ENCODE data around the gene RGL2. TPM values are rescaled to one million over a fixed set of nuclear protein-coding genes. Genes with fewer than 3 reads are reported as not detected.
A peak's percentile ranks its signal among the peaks of the same experiment; 100 is the strongest.
"Not testable (repeated sequence)": the region's sequence is repeated elsewhere in the genome, so short reads cannot be mapped to it uniquely, and the experiment has no call there.

RGL2 gene
- total RNA-seq, 1 donor from 2014 or later, result 13.7 TPM

DNA sequence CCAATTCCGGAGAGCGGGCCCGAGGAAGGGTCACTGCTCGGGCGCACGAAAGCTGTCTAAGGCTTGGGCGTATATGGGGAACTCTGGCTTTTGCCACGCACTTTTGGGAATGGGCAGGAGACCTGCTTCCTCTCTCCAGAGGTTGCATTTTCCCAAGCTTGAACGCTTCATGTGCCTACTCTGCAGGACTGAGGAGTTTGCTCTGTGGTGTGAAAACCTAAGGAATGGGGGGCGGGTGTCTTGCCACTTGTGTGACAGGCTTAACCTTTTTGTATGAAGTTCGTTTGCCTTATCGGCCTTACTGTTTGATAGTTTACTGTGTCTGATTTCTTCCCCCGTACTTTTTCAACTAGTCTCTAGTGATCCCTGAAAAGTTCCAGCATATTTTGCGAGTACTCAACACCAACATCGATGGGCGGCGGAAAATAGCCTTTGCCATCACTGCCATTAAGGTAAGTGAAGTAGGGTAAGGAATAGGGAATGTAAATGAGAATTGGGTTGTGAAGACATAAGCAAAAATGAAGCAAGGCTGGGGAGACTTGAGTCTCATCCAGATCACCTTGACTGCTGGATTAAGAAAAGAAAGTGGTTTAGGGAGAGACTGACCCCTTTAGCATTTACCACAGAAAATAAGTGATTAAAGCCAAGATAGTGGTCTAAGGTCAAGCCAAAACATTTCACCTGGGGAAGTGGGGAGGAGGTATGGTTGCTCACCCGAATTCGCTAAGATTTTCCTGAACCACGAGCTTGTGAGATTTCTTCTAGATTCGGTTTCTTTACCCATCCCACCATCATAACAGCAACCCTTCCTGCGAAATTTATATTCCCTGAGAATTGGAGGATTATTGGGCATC lies 26.2 kb downstream of the RGL2 start:
- no peak for DNase-seq

GRCh38 chr6:33271468-33272274 lies 27.1 kb downstream of the RGL2 start, which contains the start of the genes RPS18 and VPS52:
TSS of gene RPS18 (plus strand) at chr6:33272075. CDS start at chr6:33272120, 45 bp downstream.
TSS of gene VPS52 (minus strand) at chr6:33271876. CDS start at chr6:33271675, 201 bp downstream.
- peak; percentile 87 for DNase-seq

DNA sequence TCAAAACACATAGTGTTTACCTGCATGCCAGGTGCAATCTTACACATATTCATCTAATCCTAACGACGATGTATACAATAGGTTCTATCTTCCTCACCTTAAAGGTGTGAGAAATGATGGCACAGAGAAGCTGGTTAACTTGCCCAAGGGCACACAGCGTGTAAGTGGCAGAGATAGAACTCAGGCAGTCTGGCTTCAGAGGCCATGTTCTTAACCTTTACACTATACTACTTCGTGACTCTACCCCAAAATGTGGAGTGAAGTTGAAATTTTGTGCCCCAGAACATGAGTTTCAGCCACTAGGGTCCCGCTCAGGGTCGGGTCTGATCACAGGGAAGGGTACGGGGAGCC lies 27.6 kb downstream of the RGL2 start:
- no peak for DNase-seq

GRCh38 chr6:33264015-33264414 lies 34.7 kb downstream of the RGL2 start:
- DNase-seq, result no peak

DNA sequence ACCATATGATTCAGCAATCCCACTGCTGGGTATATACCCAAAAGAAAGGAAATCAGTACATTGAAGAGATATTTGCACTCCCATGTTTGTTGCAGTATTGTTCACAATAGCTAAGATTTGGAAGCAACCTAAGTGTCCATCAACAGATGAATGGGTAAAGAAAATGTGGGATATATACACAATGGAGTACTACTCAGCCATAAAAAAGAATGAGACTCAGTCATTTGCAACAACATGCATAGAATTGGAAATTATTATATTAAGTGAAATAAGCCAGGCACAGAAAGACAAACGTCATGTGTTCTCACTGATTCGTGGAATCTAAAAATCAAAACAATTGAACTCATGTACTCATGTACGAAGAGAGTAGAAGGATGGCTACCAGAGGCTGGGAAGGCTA lies 36.3 kb downstream of the RGL2 start:
- not testable (repeated sequence) for DNase-seq

- DNase-seq, result no peak
These were observed 39.7 kb downstream of the RGL2 start for GRCh38 chr6:33259032-33259431.

DNA sequence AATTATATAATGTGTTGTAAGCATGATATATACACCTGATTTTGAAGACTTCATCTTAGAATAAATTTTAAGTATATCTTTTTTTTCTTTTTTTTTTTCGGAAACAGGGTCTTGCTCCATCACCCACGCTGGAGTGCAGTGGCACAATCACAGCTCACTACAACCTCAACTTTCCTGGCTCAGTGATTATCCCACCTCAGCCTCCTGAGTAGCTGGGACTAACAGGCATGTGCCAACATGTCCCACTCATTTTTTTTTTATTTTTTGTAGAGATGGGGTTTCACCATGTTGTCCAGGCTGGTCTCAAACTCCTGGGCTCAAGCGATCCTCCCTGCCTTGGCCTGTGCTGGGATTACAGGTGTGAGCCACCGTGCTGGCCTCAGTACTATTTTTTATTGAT lies 44.2 kb downstream of the RGL2 start:
- DNase-seq, result no peak

GRCh38 chr6:33252759-33253158 lies 46.0 kb downstream of the RGL2 start:
- no peak for DNase-seq

GRCh38 chr6:33251395-33252012 lies 47.2 kb downstream of the RGL2 start:
- no peak for DNase-seq

- no peak for DNase-seq
These were observed 48.0 kb downstream of the RGL2 start for GRCh38 chr6:33250731-33251130.

- DNase-seq, result no peak
These were observed 48.8 kb downstream of the RGL2 start for GRCh38 chr6:33249732-33250630.

DNA sequence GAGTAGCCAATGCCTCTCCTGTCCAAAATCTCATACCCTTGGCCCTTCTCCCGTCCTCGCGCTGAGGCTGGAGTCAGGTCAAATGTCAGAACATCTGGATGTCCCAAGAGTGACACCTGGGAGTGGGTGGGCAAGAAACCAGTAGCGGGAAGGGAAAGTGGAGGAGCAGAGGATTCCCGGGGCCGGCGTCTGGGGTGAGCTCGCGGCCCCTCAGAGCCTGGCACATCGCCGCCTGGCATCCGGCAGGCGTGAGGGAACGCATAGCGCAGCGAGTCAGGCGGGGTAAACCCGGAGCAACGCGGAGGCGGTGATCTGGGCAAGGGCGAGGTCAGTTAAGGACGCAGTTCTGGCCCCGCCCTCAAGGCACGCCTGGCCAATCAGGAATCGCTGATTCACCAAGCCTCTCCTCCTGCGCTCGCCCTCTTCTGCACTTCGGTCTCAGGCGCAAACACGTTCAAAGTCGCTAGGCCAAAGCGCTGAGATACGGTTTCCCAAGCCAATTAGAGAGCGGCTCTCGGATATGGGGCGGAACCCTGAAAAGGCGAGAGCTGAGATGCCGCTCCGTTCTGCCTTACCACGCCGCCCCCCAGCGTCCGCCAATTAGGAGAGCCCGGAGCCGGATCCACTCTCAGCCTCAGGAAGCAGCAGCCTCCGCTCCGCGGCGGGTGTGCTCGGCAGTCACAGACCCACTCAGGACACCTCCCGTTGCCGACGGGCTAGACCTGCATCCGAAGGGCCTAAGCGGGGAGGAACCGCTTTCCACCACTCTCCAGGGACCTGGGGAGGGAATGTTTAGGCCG lies 49.6 kb downstream of the RGL2 start:
- peak; percentile 98 for DNase-seq

DNA sequence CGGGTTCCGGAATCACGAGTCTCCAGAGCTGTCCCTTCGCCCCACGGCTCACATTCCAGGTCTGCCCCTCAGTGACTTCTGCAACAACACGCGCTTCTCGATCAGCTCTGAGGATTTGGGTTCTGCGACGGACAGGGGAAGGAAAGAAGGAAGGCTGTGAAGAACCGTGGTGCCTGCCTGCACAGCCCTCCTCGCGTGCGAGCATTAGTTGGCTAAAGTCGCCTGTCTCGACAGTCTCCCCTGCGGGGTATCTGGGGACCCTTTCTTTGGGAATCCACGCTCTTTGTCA lies 50.2 kb downstream of the RGL2 start:
- no peak for DNase-seq

DNA sequence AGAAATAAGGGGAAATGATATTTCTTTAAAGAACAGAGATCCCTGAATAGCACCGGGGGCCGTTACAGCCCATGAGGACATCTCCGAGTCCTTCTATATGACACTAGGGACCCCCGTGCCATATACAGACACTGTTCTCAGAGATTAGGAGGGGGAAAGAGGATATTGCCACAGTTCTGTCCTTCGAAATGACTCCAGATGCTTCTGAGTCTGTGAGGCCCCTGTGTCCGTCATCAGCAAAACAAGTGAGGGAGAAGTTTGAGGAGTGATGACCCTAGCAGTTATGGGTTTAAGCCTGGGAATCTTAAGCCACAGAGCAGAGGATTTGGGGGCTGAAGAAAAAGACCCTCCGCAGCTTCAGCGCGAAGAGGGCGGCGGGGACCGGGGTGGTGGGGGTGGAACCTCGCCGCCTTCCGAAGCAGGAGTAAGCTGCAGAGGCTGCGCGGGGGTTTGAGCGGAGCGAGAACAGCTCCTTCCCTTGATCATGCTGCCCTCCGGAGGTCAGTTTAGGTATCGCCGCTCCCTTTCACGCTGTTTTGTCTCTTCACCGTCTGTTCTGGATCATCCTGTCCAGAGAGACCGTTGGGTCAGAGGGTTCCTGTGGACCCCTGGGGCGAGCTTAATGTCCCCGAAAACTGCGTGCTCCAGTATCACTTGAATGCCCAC lies 50.6 kb downstream of the RGL2 start:
- peak; percentile 70 for DNase-seq

DNA sequence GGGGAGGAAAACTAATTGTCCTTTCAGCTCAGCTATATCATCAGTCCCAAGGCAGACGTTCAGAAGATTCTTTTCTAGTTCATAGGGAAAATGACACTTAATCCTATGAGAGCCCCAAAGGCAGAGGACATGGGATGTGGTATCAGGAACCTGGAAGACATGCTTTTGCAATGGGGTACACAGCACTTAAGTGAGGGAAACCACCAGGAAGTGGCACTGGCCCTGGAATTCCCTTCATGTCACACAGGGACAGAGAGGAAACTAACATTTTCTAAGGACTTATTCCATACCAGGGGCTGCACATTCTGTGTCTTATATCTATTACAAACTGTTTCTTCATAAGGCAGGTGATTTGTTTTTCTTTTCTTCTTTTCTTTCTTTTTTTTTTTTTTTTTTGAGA lies 55.3 kb downstream of the RGL2 start:
- DNase-seq, result no peak

- DNase-seq, result no peak
These were observed 56.8 kb downstream of the RGL2 start for GRCh38 chr6:33241968-33242367.

Data from occipital lobe (tissue), 2 donors.